ENCODE measurements around the gene MLLT6. TPM values are rescaled to one million over a fixed set of nuclear protein-coding genes. Genes with fewer than 3 reads are reported as not detected.

Gene MLLT6
- total and polyA plus RNA-seq, 2 of the 13 experiments (the other 11 are each of a cell fraction or from before 2014, with no cell fraction given): 50.7 to 69.5 TPM

- Histone ChIP-seq H3K4me1 (ENCODE audit: insufficient read depth, low read length) (peaks cover 45% of the 10 kb centered on the region), H3K9ac (ENCODE audit: insufficient read depth, low read depth, low read length) (peak overlapping the region; percentile 68), H3K9me3 (ENCODE audit: low read length) (no peaks in the 10 kb centered on the region), H3K4me3 (replicated peaks in 1 of 3; ENCODE audit: insufficient read depth in 1 of 3, low read depth in 2 of 3, low read length in 3 of 3) (peak overlapping the region; percentile 82 to 93 (median 84)), H3K4me2 (ENCODE audit: low read depth, low read length) (peak overlapping the region; percentile 91), H3K27ac (ENCODE audit: extremely low read length, insufficient read depth, low read length) (peak overlapping the region; percentile 68), H3K79me2 (ENCODE audit: insufficient read depth, low read length) (peaks cover 38% of the 10 kb centered on the region), H2AFZ (ENCODE audit: low read length) (peak overlapping the region; percentile 57), H4K20me1 (ENCODE audit: insufficient read depth, low read length) (no peaks in the 10 kb centered on the region), H3K36me3 (replicated peaks in 1 of 2; ENCODE audit: control insufficient read depth in 1 of 2, insufficient read depth in 2 of 2, low read length in 2 of 2) (peaks cover 0 to 8% of the 10 kb centered on the region in 2 experiments; a peak in 1 of 5 replicates), H3K27me3 (ENCODE audit: control insufficient read depth in 1 of 2, insufficient read depth in 2 of 2, low read length in 2 of 2) (no peaks in the 10 kb centered on the region; a peak in 1 of 5 replicates)
- intact Hi-C loops (cut with micrococcal nuclease; ENCODE audit: unreplicated experiment): loop anchor here (5.0 kb wide), 2 partner anchors 117 to 1357 kb away; no protein-coding TSS in a partner anchor
- BruUV-seq (replicated peaks): no TSS peak
- DNase-seq (ENCODE audit: low spot score): peak; percentile 50
- POLR2A ChIA-PET: interaction anchor here (0.7 to 4.4 kb wide), 10 partner anchors 14 to 120 kb away, joined by 3 to 57 read pairs (median 4); partner anchors contain the start of genes CISD3, LASP1 and MLLT6
- CTCF ChIA-PET (ENCODE audit: low intra/inter-chr PET ratio, low total read pairs): no interaction called here
- 1% methylated on average over 27 of the region's 28 CpGs for WGBS (ENCODE audit: low lambda C conversion rate)
- ATAC-seq: no peak
- in situ Hi-C loops (cut with HindIII; ENCODE audit: extremely low pct_ligation_motif_present, low pct_unique_long_range_greater_than_20kb): loop anchor here (25.0 kb wide), 1 partner anchor 412 kb away; the partner anchor contains the start of genes ARL5C and PLXDC1
- no peak for FAIRE-seq
- TF ChIP-seq EEA1 (CRISPR knock-in tag; IDR thresholded peaks at IDR 0.05; ENCODE audit: borderline replicate concordance) (no peak), ZNF788 (CRISPR knock-in tag; IDR thresholded peaks at IDR 0.05; ENCODE audit: borderline replicate concordance) (peak; percentile 28; the same call in 1 of the 2 replicates), ZNF281 (CRISPR knock-in tag; IDR thresholded peaks at IDR 0.05; ENCODE audit: borderline replicate concordance) (0 out of 2 replicates have a peak, but pooled peaks have one; percentile 7), ZNF20 (CRISPR knock-in tag; IDR thresholded peaks at IDR 0.05) (peak; percentile 56; the same call in 1 of the 2 replicates), ZHX2 (IDR thresholded peaks at IDR 0.05; ENCODE audit: low read depth) (no peak), ZHX2 (CRISPR knock-in tag; IDR thresholded peaks at IDR 0.05; ENCODE audit: borderline replicate concordance) (no peak), ZNF607 (CRISPR knock-in tag; IDR thresholded peaks at IDR 0.05; ENCODE audit: borderline replicate concordance) (0 out of 2 replicates have a peak, but pooled peaks have one; percentile 32), ZNF224 (CRISPR knock-in tag; IDR thresholded peaks at IDR 0.05) (0 out of 2 replicates have a peak, but pooled peaks have one; percentile 9), ZNF510 (CRISPR knock-in tag; IDR thresholded peaks at IDR 0.05; ENCODE audit: low read depth) (0 out of 2 replicates have a peak, but pooled peaks have one; percentile 1), TEAD3 (CRISPR knock-in tag; optimal IDR thresholded peaks at IDR 0.05; ENCODE audit: borderline replicate concordance) (peak; percentile 60)
Observed at GRCh38 chr17:38750312-38751121, 45.4 kb downstream of the MLLT6 start.

Data from HepG2 (cell line).